SIG-M5 (cell line): ENCODE results near the gene FIS1.
A peak's percentile ranks its signal among the peaks of the same experiment; 100 is the strongest.
"Not testable (repeated sequence)": the region's sequence is repeated elsewhere in the genome, so short reads cannot be mapped to it uniquely, and the experiment has no call there.

Experiments used
- DNase-seq: peaks from one replicate; lab custom pipeline; 2025; lab: John Stamatoyannopoulos, UW

FIS1 gene

DNA sequence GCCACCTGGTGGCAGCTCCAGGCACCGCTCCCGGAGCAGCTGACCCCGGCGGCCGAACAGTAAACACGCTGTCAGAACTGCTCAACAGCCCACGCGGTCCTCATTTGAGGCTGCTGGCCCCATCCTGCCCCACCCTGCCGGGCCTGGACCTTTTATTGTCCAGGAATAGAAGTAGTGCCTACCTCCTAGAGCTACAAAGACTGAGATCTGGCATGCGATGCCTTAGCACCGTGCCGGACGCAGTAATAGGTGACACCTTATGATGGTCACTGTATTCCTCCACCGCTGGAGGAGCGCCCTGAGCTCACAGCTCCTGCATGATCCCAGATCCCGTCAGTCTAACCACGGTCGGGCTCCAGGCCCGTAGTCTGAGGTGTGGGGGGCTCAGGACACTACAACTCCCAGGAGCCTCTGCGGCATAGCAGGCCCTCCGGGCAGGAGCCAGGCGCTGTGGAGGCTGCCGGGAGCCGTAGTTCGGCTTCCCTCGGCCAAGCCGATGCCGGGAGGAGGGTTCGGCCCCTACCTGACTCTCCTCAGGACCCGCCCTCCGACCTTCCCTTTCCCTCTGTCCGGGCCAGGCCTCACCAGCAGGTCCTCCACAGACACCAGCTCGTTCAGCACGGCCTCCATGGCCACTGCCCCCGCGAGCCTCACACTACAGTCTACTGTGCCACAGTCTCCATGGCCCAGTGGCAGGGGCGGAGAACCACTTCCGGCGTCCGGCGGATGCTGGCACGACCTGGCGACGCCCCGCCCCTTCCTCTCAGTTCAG is at the start of gene FIS1:
Gene FIS1 (minus strand): TSS at position 707 of the 772 bp plus-strand sequence. CDS start 77 bp downstream, at position 630.
- DNase-seq = peak; percentile 31

DNA sequence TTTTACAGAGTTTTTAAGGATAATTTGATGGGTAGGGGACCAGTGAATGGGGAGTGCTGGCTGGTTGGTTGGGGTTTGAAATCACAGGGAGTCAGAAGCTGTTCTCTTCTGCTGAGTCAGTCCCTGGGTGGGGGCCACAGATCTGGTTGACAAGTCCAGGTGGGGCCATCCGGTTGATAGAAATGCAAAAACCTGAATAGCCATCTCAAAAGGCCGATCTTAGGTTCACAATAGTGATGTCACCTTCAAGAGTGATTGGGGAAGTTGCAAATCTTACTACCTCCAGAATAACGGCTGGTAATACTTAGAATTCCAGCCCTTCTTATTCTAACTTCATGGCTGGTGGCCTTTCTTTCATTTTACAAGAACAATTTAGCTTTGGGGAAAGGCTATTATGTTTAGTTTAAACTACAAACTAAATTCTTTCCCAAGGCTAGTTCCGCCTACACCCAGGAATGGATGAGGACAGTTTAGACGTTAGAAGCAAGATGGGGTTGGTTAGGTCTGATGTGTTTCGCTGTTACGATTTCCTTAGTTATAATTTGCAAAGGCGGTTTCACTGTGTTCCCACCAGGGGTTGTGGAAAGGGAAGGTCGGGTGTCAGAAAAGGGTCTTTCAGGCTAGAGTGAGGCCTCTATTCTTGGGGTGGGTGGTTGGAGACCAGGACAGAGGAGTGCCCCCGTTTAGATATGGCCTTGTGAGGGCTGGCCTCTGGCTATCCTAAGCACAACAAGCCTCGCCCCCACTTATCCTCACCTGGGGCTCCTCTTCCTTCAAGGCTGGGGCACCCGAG is 49.4 kb upstream of the FIS1 start:
- DNase-seq = no peak

DNA sequence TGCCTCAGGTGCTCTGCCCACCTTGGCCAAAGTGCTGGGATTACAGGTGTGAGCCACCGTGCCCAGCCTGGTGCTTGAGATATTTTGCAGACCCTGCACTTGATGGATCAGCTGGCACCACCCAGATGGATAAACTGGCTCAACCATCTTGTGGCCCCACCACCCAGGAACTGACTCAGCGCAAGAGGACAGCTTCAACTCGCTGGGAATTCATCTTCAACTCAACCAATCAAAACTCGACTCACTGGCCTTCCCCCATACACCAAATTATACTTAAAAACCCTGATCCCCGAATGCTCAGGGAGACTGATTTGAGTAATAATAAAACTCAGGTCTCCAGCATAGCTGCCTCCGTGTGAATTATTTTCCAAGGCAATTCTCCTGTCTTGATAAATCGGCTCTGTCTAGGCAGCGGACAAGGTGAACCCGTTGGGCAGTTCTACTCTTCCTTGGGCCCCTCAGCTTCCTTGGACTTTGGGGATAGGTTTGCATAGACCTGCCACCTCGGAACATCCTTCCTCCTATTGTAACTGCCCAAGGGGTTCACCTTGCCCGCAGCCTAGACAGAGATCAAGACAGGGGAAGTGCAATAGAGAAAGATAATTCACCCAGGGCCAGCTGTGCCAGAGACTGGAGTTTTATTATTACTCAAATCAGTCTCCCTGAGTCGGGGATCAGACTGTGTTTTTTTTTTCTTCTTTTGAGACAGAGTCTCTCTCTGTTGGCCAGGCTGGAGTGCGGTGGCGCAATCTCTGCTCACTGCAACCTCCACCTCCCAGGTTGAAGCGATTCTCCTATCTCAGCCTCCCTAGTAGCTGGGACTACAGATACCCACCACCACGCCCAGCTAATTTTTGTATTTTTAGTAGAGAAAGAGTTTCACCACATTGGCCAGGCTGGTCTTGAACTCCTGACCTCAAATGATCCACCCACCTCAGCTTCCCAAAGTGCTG is 48.5 kb upstream of the FIS1 start:
- not testable (repeated sequence) for DNase-seq

DNA sequence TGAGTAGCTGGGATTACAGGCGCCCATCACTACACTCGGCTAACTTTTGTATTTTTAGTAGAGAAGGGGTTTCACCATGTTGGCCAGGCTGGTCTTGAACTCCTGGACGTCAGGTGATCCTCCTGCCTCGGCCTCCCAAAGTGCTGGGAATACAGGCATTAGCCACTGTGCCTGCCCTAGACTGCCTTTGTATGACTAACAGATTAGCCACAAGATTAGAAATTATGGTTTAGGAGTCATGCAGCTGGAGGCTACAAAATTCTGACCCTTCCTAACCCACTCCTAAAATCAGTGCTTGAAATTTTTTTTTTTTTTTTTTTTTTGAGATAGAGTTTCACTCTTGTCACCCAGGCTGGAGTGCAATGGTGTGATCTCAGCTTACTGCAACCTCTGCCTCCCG is 47.7 kb upstream of the FIS1 start:
- DNase-seq = not testable (repeated sequence)

DNA sequence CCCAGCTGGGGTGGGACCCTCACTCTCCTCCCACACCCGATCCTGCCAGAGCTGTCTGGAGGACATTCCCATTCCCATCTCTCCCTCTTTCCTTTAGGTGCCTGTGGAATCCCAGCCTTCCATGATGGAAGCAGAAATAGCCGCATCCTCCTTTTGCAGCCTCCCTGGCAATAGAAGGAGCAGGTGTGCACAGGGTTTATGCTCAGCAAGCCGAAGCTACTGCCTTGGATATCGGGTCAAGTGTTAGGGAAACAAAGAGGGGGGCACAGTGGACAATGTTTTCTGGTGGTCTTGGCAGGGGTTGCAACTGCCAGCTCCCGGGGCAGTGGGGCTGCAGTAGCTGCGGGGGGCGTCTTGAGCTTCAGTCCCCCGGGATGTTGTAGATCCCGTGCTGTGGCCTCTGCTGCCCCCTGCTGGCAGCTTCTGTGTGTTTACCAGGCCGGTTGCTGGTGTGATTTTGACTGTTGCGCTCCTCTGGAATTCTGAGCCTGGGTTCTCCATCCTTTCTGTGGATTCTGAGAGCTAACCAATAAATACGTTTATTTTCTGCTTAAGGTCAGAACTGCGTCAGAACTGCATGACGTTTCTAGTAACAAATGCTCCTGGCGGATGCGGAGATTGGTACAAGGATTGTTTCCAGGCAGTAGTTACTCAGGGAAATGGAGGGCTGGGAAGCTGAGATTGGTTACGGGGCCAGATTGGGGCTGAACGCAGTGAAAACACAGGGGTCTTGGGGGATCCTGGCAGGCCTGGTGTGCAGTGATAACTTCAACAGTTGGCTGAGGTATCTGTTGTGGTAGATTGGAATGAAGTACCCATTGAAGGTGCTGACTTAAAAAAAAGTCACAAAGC is 45.5 kb upstream of the FIS1 start:
- not testable (repeated sequence) for DNase-seq

DNA sequence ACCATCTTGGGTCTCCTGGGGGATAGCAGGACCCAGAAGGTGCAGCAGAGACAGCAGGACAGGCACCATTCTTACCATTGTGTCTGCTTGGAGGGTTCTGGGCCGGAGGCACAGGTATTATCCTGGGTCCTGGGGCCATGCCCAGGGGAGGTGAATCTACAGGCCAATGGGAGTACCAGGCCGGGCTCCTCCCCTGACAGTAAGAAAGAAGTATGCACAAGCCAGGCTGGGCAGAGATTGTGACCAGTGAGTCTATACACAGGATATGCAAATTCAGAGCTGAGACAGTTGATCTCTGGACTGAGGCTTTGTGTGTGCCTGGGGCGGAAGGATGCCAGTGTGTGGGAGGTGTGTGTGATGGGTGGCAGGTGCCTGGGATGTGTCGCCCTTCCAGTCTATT is 44.8 kb upstream of the FIS1 start:
- not testable (repeated sequence) for DNase-seq

DNA sequence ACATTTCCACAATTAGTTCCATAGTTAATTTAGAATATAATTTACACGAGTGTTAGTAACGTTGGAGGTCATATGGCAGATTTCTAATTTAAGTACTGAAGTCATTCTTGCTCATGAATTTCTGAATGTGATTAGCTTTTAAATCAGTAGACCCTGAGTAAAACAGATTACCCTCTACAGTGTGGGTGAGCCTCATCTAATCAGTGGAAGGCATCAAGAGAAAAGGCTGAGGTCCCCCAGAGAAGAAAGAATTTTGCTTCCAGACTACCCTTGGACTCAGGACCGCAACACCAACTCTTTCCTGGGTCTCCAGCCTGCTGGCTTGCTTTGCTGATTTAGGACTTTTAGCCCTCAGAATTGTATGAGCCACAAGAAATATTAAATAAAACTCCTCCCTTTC is 43.6 kb upstream of the FIS1 start:
- DNase-seq = no peak

DNA sequence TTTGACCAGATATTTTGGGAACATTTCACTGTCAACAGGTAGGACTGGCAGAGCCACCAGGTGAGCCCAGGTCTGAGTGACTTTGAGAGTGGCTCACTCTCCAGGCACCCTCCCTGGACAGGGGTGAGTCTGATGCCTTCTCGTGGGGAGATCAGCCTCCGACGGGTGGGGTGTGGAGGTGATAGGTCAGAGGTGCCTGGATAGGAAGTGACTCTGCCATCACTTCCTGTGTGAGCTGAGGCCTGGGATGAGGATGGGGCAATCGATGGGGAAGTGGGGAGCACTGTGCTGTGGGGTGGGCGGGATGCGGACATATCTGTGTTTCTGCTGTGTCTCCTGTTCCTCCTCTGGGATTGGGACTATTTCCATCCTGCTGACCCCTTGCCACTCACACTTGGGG is 42.2 kb upstream of the FIS1 start:
- DNase-seq = no peak

DNA sequence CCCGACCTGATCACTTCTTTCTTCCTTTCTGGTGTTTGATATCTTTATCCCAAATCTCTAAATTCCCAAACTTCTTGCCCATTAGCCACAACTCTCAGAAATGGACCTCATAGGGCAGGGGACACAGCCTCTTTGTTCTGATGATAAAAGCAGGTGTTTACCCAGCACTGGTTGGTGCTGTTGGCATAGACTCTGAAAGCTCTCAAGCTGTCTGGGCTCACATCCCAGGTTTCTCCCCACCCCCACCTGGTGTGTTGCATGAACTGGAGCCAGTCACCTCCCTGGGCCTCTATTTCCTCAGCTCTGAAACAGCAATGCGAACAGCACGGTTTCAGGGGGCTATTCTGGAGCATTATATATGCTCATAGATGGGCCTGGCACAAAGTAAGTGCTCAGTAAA is 41.0 kb upstream of the FIS1 start:
- DNase-seq = not testable (repeated sequence)

DNA sequence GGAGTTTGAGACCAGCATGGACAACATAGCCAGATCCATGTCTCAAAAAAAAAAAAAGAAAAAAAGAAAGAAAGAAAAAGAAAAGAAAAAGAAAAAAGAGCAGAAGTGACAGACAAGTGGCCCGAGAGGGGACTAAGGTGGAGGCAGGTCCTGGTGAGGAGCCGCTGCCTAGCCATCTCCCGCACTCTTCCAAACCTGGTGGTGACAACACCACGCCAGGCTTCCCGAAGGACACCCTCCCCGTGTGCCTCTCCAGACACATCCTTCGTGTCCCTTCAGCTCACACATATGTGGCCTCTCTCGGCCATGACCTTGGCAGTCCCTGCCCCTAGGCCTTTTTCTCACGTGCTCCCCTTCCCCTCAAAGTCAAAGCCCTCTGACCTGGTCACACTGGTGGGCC is 40.3 kb upstream of the FIS1 start:
- DNase-seq = no peak

DNA sequence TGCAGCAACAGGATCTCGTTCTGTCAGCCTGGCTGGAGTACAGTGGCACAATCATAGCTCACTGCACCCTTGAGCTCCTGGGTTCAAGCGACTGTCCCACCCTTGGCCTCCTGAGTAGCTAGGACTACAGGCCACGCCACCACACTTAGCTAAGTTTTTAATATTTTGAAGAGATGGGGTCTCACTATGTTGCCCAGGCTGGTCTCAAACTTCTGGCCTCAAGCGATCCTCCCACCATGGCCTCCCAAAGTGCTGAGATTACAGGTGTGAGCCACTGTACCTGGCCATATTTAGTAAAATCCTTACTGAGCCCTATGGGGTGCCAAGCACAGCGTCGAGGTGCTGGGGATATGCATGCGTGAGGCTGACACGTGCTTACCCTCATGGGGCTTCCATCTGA is 36.0 kb upstream of the FIS1 start:
- not testable (repeated sequence) for DNase-seq

DNA sequence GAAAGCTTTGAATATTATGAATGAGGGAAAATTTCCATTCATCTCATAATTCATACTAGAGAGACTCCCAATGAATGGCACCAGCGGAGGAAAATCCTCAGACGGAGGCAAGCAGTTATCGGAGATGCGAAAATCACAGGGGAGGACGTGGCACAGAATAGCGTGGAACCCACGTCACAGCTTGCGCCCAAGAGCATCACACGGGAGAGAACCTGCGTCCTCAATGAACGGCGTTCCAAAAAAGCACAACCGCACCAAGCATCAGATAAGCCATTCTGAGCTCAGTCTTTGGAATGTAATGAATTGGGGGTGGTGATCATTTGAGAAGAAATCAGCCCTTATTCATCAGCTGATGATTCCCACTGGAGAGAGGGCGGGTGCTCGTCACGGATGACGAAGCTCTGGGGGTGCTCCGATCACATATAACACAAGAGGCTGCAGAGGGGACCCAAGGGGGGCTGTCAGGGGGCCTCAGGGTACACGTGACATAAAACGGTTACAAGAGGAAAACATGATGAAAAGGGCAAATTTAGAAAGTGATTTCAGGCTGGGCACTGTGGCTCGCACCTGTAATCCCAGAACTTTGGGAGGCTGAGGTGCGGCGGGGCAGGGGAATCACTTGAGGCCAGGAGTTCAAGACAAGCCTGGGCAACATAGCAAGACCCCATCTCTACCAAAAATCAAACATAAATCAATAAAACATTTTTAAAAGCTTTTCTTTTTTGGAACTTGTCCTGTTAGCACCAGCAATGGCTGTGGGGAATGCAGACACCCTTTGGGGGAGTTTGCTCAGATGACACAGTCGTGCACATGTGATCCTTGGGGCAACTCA is 33.8 kb upstream of the FIS1 start:
- DNase-seq = no peak

DNA sequence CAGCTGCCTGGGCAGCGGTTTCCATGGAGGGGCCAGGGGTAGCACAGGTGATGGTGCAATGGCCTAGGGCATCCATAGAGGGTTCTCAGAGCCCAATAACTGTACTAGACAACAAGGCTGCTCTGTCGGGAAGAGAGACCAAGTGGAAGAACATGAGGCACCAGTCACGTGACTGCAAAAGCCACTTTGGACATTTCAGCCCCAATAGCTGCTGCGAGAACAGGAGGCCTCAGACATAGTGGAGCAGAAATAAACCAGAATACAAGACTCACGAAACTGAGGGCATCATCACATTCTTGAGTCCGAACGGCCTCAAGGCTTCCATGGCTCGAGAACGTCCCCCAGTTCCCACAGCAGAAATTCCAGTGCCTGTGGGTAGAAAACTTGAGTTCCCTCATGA is 32.3 kb upstream of the FIS1 start:
- no peak for DNase-seq

DNA sequence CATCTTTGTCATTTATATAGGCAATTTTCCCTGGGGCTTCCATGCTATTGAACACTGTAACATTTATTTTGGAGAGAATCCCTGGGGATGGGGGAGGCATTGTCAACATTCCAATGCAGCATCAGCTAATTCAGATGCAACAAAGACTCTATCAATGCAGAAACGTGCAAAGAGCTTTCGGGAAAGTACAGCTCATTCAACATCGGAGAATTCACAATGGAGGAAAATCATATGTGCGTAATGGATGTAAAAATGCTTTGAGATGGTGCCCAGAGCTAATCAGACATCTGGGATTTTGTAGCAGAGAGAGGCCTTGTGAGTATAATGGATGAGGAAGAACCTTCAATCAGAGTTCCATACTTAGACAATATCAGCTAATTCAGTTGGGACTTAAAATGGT is 28.3 kb upstream of the FIS1 start:
- no peak for DNase-seq

DNA sequence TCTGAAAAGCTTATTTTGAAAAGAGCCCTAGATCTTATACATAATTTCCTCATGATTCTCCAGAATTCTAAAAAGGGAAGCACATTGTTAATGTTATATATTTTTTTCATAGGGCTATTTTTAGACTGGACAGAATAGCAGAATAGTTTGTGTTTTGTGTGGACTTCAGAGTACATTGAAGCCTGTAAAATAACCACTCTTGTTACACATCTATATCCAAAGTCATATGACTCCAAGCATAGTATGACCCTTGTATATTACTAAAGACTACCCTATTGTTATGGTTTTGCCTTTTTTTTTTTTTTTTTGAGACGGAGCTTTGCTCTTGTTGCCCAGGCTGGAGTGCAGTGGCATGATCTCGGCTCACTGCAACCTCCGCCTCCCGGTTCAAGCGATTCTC is 26.1 kb upstream of the FIS1 start:
- DNase-seq = no peak

DNA sequence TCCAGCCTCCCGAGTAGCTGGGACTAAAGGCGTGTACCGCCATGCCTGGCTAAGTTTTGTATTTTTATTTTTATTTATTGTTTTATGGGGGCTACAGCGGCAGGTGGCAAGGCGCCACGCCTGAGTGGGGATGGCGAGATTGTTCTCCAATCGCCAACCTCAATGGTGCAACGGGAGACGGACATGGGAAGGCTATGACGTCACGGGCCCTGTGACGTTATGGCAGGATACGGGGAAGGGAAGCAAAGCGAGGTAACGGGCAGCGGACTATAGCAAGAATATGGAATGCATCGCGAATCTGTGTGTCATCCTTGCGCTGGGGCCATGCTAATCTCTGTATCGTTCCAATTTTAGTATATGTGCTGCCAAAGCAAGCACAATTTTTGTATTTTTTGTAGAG is 24.8 kb upstream of the FIS1 start:
- DNase-seq = no peak

DNA sequence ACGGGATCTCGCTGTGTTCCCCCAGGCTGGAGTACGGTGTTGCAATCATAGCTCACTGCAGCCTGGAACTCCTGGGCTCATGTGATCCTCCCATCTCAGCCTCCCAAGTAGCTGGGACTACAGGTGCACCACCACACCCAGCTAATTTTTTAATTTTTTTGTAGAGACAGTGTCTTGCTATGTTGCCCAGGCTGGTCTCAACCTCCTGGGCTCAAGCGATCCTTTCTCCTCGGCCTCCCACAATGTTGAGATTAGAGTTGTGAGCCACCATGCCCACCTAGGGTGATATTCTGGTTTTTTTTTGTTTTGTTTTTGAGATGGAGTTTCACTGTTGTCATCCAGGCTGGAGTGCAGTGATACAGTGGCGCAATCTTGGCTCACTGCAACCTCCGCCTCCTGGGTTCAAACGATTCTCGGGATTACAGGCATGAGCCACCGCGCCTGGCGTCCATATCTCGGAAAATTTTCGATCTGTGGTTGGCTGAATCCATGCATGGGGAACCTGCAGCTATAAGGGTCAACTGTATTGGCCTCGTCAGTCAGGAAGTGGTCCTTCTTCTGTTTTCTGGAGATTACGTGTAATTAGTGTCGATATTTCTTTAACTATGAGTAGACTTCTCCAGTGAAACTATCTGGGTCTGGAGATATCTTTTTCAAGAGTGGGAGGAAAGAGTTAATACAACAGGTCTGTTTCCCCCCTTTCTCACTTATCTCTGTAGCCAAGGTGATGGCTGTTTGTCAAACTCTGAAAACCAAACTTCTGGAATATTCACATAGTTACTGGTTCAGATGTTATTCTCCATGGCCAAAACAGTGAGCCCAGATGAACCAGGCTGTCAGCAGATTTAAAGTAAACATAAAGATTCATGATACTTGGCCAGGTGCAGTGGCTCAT is 21.0 kb upstream of the FIS1 start:
- DNase-seq = no peak

DNA sequence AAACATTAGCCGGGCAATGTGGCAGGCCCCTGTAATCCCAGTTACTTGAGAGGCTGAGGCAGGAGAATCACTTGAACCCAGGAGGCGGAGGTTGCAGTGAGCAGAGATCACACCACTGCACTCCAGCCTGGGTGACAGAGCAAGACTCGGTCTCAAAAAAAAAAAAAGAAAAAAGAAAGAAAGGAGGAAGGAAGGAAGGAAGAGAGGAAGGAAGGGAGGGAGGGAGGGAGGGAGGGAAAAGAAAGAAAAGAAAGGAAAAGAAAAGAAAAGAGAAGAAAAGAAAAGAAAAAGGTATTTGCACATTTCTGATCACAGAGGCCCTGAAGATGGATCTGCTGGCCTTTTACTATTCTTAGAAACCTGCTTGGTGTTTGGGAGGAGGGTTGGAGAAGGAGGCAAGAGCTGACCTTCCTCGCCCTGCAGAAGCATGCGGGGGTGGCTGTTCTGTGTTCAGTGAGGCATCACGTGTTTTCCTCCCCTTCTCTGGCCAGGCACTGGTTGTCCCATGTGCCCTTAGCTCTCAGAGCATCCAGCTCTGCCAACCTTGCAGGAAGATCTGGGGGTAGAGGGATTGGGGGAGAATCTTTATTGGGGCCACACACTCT is 19.3 kb upstream of the FIS1 start:
- not testable (repeated sequence) for DNase-seq

DNA sequence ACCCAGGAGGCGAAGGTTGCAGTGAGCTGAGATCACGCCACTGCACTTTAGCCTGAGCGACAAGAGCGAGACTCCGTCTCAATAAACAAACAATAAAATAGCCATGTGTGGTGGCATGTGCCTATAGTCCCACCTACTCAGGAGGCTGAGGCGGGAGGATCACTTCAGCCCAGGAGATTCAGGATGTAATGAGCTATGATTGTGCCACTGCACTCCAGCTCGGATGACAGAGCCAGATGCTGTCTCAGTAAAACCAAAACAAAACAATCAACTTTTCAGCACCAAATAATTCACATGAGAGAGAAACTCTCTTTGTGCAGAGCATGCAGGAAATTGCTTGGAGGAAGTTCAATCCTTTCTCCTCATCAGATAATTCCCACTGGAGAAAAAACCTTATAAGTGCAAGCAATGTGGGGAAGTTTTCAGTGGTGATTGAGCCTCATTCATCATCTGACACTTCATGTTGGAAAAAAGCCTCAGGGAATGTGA is 13.4 kb upstream of the FIS1 start:
- no peak for DNase-seq
